Stimulated activated CD4-positive, alpha-beta T cell treated with anti-CD3 and anti-CD28 coated beads, Interleukin-12 subunit alpha, Interleukin-12 subunit beta, amount 100 ng/mL, for 48 hours (primary cell): ENCODE measurements around the gene OGFOD2.
"Not testable (repeated sequence)": the region's sequence is repeated elsewhere in the genome, so short reads cannot be mapped to it uniquely, and the experiment has no call there.

Source experiments
- DNase-seq, 3 donors: peaks; one replicate each; pipeline ENCODE4 v3.0.0-alpha.2; 2020; ENCODE audit warnings: low read depth in 2 of 3, low spot score in 1 of 3

The OGFOD2 gene

DNA sequence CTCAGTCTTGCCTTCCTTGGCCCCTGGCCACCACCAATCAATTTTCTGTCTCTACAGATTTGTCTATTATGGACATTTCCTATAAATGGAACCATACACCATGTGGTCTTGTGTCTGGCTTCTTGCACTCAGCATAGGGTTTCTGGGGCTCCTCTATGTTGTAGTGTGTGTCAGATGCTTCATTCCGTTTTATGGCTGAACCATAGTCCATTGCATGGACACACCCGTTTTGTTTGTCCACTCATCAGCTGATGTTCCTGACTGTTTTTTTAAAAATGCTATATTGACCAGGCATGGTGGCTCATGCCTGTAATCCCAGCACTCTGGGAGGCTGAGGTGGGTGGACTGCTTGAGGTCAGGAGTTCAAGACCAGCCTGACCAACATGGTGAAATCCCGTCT is 26.4 kb downstream of the OGFOD2 start:
- DNase-seq = no peak

- no peak for DNase-seq
Observed at GRCh38 chr12:123003257-123003656, 28.2 kb downstream of the OGFOD2 start.

DNA sequence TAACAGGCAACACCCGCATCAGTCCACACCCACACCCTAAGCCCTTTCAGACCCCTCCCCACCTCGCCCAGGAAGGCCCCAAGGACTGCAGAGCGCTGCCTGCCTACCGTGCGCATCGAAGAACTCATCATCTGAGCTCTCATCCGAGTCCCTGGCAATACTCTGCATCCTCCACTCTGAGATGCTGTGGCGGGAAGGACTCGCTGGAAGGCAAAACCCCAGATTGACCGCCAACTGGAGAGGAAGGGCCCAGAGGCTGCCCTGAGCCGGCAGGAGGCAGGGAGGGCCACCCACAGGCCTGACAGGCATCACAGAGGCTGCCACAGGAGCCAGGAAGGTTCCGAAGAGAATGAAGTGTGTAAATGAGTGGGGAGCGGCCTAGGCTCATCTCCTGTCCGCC is 29.2 kb downstream of the OGFOD2 start:
- no peak for DNase-seq

- DNase-seq = no peak
Observed at GRCh38 chr12:123005081-123005626, 30.1 kb downstream of the OGFOD2 start.

DNA sequence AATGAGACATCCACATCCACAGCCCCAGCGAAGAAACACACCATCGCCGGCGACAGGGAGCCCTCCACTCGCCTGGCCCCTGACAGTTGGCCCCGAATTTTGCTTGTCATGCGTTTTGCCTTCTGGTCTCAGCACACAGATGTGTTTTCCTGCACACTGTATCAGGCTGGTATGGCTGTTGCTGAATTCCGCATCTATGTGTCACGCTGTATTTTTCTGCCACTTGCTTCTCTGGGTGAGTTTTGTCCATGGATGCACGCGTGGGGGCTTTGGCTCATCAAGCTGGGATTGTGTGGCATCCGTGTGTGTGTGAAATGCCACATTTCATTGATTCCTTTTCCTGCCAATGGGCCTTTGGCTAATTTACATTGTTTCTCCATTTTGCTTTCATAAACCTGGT is 31.9 kb downstream of the OGFOD2 start:
- no peak for DNase-seq

DNA sequence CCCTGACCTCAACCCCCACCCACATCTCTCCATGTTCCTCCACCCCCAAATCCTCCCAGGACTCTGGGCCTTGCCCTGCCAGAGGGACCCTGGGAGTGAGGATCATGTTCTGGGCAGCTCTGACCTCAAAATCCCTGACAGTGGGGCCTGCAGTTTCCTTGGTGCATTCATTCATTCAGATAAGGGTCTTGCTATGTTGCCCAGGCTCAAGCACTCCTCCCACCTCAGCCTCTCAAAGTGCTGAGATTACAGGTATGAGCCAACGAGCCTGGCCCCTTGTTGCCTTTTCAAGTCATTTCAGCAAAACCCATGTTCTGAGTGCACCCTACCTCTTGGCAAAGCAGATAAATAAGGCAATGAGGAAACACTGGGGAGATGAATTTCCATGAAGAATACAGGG is 35.1 kb downstream of the OGFOD2 start:
- DNase-seq = no peak

DNA sequence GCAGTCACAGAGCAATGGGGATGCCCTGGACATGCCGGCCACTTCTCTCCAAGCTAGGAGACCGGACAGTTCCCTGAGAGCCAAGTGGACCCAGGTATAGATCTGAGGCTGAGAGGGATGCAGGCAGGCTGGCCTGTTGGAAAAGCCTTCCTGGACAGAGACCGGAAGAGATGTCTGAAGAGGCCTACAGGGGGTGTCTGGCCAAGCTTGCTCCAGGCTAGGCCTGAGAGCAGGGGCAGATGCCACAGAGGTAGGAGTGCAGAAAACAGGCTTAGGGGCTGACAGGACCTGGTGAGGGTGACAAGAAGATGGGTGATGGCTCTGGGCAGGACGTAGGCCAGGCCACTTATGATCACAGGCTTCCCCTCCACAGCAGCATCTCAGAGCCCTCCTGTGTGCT is 35.6 kb downstream of the OGFOD2 start:
- no peak for DNase-seq

- DNase-seq = no peak
Observed at GRCh38 chr12:123011701-123012100, 36.7 kb downstream of the OGFOD2 start.

DNA sequence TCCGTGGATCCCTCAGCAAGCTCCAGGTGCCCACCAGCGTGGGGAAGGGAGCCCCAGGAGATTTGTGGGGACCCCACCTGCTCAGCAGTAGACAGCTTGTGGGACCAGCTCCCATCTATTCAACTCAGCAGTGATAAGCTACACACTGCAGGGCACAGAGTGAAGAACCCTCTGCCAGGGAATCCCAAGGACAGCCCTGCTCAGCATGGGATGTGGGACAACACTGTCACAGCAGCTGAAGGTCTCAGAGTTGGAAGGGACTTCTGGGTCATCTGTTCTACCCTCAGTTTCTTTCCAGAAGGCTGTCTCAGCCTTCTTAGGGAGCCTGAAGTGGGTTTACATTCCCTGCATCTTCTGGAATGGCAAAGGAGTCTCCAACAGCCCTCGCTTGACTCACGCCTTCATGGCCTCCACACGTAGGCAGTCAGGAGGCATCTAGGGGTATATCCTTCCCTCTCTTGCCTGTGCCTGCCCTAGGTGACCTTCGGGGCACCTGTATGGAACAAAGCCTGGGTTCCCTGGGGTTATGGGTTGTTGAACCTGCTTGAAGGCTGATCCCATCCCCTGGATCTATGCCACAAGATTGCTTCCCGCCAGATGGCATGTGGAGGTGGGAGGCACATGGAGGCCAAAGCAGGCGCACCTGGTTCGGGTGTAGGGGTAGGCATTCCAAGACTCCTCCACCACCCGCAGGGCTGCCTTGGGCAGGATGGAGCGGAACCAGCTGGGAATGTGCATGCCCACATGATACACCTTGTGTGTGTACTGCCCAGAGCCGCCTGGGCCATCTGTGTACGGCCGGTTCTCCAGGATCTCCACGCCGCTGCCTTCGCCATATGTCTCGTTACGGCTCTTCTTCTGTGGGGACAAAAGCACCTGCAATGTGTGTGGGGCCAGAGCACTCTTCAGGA is 38.4 kb downstream of the OGFOD2 start:
- no peak for DNase-seq

DNA sequence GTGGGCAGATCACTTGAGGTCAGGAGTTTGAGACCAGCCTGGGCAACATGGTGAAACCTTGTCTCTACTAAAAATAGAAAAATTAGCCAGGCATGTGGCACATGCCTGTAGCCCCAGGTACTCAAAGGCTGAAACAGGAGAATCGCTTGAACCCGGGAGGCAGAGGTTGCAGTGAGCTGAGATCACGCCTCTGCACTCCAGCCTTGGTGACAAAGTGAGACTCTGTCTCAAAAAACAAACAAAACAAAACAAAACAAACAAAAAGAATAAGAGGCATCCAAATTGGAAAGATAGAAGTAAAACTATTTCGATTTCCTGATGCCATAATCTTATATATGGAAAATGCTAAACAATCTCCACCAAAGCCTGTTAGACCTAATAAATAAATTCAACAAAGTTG is 39.4 kb downstream of the OGFOD2 start:
- not testable (repeated sequence) for DNase-seq

DNA sequence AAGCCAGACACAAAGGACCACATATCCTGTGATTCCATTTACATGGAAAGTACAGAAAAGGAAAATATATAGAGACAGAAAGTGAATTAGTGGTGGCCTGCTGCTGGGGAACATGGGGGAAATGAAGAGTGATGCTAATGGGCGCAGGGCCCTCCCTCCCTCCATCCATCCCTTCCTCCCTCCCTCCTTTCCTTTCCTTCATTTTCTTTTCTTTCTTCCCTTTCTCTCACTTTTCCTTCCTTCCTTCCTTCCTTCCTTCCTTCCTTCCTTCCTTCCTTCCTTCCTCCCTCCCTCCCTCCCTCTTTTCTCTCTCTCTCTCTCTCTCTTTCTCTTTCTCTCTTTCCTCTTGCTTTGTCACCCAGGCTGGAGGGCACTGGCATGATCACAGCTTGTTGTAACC is 42.7 kb downstream of the OGFOD2 start:
- no peak for DNase-seq

GRCh38 chr12:123019841-123020138 is 44.7 kb downstream of the OGFOD2 start:
- DNase-seq = no peak

GRCh38 chr12:123021688-123022604 is 46.9 kb downstream of the OGFOD2 start:
- DNase-seq = no peak

GRCh38 chr12:123022846-123023245 is 47.8 kb downstream of the OGFOD2 start:
- DNase-seq = no peak

DNA sequence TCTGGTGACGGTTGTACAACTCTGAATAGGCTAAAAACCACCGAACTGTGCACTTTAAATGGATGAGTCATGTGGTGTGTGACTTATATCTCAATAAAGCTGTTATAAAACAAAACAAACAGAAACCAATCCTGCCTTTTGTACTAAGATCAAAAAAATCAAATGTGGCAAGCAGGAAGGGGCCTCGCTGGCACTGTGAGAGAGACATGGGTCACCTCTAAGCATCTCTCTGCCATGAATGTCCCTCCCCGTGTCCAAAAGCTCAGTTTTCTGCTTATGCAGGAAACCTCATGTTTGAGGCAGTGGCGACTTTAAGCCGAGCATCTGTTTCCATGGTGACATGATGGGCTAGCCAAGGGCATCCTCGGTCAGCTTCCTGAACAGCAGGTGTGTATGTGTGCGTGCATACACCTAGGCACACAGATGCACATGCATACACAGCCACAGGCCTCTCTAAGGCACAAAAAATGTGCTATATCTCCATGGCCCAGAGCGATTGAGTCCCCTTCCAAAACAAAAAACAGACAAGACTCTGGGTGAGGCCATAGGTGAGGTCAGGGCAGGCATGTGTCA is 49.9 kb downstream of the OGFOD2 start:
- no peak for DNase-seq

GRCh38 chr12:123026094-123026853 is 51.2 kb downstream of the OGFOD2 start:
- DNase-seq = no peak

DNA sequence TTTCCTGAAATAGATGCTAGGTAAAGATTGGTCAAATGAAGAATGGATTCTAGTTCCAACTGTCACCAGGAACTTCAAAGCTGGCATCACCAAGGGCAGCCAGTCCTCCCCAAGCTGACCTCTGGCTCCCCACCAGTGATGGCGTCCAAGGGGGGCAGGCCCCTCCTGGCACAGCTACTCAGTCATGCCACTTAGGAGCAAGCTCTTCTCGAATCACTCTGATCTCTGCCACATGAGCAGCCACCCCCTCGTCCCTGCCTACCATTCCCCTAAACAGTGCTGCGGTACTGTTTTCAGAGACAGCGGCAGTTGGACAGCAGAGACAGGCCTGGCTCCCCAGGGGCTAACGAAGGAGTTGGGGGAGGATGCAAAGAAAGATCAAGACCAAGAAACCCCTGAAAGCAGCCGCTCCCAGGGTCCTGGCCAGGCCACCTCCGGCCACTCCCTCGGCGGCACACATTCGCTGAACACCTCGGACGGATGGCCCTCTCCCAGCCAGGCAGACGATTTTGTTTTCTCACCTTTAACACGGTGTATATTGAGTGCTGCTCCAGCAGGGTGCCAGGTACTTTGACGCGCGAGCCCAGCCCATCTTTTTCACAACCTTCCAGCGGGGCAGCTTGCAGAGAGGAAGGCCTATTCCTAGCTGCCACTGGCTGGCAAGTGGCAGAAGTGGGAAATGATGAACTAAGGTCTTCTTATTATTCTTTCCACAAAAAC is 52.8 kb downstream of the OGFOD2 start:
- no peak for DNase-seq

DNA sequence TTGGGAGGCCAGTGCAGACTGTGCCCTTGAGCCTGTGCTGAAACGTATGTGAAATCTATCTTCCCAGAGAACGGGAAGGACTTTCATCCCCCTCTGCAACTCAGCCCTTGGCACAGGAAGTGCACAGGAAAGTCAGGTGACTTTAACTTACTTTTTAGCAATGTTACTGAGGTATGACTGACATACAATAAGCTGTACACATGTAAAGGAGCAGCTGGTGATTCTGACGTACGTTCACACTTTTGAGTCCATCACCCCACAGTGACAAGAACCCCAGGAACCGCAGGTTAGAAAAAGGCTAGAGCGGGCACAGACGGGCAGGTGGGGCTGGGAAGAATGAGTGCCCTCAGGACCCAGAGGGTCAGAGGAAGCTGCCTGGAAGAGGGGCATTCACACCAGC is 53.4 kb downstream of the OGFOD2 start:
- no peak for DNase-seq

- DNase-seq = no peak
Observed at GRCh38 chr12:123029550-123029949, 54.5 kb downstream of the OGFOD2 start.
